GM12874 (cell line): ENCODE data around the gene SLC8A1.

Experiments
- TF ChIP-seq, protein P1 (sequence below): IDR thresholded peaks from 2 replicates; pipeline ENCODE4 v1.5.1; 2011; ENCODE audit warnings: low read depth, mild to moderate bottlenecking, control low read depth, low read length, moderate library complexity; ENCODE audit not compliant: insufficient read depth

SLC8A1 gene

DNA sequence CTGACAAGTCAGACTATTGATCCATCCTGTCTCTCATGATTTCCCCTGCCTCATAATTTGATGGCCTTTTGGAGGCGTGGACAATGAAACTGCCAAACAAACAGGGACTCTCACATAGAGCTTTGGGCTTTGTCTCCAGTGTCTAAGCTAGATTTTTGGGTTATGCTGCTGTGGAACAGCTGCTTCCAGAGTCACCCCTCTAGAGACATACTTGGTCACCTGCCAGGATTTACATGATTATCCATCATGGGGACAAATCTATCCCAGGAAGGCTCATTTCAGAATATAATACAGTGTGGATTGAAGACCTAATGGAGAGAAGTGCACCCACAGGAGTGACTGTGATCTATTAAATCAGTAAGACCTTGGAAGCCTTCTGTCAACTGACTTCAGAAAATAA, 159.6 kb downstream of the SLC8A1 start:
- TF ChIP-seq, protein P1, sequence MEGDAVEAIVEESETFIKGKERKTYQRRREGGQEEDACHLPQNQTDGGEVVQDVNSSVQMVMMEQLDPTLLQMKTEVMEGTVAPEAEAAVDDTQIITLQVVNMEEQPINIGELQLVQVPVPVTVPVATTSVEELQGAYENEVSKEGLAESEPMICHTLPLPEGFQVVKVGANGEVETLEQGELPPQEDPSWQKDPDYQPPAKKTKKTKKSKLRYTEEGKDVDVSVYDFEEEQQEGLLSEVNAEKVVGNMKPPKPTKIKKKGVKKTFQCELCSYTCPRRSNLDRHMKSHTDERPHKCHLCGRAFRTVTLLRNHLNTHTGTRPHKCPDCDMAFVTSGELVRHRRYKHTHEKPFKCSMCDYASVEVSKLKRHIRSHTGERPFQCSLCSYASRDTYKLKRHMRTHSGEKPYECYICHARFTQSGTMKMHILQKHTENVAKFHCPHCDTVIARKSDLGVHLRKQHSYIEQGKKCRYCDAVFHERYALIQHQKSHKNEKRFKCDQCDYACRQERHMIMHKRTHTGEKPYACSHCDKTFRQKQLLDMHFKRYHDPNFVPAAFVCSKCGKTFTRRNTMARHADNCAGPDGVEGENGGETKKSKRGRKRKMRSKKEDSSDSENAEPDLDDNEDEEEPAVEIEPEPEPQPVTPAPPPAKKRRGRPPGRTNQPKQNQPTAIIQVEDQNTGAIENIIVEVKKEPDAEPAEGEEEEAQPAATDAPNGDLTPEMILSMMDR, result no peak

DNA sequence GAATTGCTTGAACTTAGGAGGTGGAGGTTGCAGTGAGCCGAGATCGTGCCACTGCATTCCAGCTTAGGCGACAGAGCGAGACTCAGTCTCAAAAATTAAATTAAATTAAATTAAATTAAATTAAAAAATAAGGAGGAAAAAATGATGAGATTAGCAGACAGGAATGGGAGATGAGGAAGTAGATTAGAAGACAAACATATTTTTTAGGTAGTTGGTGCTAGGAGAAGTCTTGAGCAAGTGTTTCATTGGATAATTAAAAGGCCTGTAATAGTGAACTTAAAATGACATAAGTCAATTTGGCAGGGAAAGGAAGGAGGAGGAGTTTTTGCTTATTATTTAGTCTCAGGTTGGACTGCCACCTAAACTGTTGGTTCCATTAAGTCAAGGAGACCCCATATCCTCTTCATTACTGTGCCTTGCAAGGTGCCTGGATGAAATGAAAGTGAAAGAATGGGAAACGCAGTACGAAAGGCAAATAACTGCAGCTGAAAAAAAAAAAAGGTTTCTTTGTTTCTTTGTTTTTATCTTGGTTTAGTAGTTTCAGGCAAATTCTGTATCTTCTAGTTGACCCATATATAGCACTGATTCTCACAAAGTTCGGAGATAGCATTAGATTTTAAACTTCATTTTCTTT, 162.0 kb downstream of the SLC8A1 start:
- TF ChIP-seq, protein P1, result no peak

DNA sequence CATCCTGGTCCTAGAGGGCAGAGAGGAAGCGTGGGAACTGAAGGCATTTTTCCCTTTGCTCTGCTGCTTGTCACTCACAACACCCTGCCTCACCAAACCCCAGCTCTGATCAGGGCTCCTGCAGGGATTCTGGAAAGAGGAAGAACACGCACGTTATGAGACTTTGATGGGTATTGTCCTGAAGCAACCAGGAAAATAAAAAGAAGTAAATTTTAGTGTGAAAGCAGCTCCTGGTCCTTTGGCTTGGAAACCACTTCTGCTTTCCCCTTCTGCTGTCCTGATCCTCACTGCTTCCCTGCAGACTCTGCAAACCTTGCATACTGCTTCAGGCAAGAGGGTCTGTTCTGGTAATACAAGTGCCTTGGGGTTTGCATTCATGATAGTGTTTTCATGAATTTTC, 164.1 kb downstream of the SLC8A1 start:
- TF ChIP-seq, protein P1, result no peak

DNA sequence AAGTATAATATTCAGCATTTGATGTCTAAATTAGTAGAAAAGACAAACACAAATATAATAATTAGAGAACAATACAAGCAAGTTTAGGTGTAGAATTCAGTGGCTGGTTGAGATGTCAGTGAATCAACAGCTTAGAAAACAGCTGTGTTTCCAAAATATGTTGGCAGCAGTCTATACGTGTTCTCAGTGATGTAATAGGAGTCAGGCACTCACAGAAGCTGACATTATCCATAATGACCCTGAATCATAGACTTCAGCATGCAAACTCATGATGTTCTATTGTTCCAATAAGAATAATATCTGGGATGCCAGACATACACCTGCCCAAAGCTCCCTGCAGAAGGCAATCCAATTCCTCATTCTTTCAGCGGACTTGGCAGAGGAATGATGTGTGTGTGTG, 164.7 kb downstream of the SLC8A1 start:
- TF ChIP-seq, protein P1, result no peak

GRCh38 chr2:40286721-40287120, 165.2 kb downstream of the SLC8A1 start:
- TF ChIP-seq, protein P1, result no peak

- TF ChIP-seq, protein P1, result no peak
These were observed 166.5 kb downstream of the SLC8A1 start for GRCh38 chr2:40285391-40285790.

DNA sequence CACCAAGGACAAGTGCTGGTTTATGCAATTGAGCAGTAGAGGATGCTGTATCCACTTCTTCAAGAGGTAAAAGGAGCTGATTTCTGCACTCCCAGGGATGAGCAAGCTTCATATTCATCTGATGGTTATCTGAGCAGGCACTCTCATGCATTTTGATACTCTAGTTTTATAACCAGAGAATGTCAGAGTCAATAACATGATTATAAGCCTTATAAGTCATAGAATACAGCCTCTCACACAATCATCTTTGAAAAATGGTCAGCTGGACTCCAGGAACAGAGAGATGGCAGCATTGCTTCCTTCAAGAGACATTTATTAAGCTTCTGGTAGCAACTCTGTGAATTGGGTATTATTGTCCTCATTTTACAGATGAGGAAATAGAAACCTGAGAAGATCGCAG, 167.1 kb downstream of the SLC8A1 start:
- TF ChIP-seq, protein P1, result no peak
